Myocyte (in vitro differentiated cells): ENCODE results near the gene TGM1. TPM values are rescaled to one million over a fixed set of nuclear protein-coding genes. Genes with fewer than 3 reads are reported as not detected.

Experiments
- DNase-seq: peaks from one replicate; pipeline ENCODE4 v3.0.0-alpha.2; 2012; ENCODE audit warnings: low read depth
- polyA plus RNA-seq: library from polyadenylated mRNA; unstranded; fragments of >200 nt; gene quantifications from one replicate; pipeline ENCODE4 v1.2.1, GENCODE V29; 2012; ENCODE audit warnings: missing spikeins
- total RNA-seq: library from RNA; depleted of rRNA; stranded (reverse); fragments of >200 nt; gene quantifications from 2 replicates; pipeline ENCODE4 v1.2.3, GENCODE V29; 2014

The TGM1 gene
- 0.08 and 0.99 TPM in 2 replicates for total RNA-seq
- 13.2 TPM for polyA plus RNA-seq

DNA sequence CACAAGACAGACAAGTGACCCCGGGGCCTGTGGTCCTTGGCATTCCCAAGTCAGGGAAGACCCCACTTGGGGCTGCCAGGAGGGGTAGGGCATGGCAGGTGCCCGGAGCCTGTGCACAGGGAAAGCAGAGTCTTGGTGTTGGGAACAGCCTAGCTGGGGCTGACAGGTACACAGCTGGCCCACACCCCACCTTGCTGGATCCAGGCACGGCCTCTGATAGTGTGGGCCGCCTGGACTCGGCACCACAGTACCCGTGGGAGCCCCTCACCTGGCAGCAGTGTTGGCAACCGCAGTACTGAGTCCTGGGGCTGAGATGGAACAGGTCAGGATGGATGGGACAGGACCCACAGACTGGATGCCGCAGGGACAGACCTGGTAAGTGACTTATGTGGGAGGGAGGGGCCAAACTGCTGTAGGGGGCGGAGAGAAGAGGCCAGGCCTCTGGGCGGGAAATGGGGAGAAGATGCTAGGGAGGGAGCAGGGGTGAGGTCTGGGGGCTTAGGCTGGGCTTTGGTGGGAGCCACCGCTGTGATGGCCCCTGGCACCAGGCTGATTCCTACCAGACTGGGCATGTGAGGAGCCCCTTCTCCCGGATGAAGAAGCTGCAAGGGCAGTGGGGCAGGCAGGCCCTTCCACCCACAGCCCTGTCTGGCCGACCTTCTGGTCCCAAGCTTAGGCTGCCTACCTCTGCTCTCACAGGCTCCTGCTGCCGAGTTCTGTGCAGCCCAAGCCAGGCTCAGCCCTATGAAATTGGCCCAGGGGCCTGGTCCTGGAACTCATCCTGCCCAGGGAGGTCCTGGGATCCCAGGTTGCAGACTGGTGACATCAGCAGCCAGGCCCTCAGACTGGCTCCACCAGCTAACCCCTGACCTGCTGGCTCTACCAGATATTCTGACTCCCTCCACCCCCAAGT lies at the start of gene TGM1:
TGM1 (minus strand) TSS at position 357 of the 913 bp plus-strand sequence. CDS start 825 bp downstream, outside the sequence.
- no peak for DNase-seq

DNA sequence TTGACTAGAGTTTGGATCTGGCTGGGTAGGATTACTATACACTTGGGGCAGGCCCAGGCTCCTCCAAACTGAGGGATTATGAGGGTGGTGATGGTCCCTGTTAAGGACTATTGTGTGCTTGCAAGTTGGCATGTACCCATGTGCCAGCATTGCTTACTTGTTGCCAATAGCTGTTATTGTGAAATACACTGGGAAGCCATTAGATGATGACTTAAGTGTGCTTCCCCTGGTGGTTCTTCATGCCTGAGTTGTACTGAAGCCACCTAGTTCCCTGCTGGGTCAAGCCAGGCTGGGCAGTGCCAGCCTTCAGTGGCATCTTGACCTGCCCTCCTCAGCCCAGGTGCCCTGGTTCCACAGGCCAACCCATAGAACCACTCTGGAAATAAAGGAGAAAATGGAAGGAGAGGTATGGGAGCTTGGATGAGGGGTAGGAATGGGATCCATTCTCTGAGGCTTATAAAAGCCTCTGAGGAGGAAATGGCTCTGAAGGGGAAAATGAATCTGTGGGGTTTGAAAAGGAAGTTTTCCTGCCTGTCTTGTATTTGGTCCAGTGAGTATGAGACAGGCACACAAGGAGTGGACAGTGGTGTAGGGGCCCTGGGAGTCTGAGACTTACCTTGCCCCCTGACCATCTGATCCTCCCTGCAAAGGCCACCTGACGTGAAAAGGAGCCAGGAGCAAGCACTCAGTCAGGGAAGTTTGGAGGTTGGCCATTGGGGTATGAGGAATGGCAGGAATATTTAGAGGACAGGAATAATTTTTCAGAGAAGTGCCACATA lies 49.0 kb upstream of the TGM1 start:
- no peak for DNase-seq

GRCh38 chr14:24310646-24311604 lies 47.9 kb upstream of the TGM1 start, which contains the start of gene LTB4R:
LTB4R (plus strand) TSS chr14:24311502; CDS start chr14:24315652, 4,150 bp downstream.
- no peak for DNase-seq

DNA sequence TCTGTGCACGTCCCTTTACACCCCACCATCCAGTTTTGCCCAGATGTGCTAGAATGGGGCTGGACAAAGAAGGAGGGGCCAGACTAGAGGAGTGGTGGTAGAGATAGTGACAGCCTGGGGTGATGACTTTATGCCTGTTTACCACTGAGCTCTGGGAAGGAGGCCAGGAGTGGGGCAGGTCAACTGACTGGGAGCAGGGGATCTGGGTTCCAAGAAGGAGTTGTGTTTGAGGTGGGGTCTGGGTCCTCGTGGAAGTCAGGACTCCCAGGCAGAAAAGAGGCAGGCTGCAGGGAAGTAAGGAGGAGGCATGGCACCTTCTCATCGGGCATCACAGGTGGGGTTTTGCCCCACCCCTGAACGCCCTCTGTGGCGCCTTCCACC lies 47.3 kb upstream of the TGM1 start:
- DNase-seq = no peak

GRCh38 chr14:24309538-24310264 lies 46.7 kb upstream of the TGM1 start, which contains the start of gene LTB4R2:
LTB4R2 (plus strand) TSS chr14:24310140; CDS start chr14:24310665, 525 bp downstream.
- DNase-seq = no peak

- no peak for DNase-seq
Measured at GRCh38 chr14:24308342-24309124, 45.6 kb upstream of the TGM1 start.

DNA sequence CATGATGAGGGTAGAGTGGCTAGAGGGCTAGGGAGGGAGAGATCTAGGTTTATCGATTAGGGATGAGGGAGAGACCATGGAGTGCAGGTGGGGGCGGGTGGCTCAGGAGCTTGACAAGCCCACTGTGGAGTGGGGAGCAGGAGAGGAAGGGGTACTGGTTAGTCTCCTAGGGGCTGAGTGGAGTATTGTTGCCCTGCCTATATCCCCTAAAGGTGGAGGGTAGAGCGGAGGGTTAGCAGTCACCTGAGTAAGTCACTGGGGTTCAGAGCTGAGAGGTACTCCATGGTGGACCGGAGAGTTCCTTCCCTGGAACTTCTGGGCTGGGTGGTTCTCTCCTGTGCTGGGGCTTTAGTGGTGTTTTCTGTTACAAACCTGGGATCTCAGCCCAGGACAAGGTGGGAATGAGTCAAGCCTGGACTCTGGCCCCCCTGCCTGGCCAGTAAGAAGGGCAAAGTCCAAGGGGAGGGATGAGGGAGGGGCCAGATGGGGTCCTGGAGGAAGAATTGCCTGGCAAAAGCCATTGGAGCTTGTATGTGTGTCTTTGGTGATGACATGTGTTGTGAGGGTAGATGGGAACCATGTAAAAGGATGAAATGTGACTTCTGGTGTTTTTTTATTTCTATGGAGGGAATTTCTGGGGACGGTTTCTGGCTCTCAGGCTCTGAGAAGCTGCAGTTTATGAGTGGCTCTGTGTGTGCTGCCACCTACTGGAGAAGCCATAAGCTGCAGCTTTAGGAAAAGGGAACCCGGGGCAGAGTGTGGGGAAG lies 44.8 kb upstream of the TGM1 start, which contains the start of gene CIDEB:
CIDEB (minus strand) TSS at position 403 of the 767 bp plus-strand sequence; CDS start at position 284, 119 bp downstream.
- DNase-seq = peak; percentile 66

- DNase-seq = no peak
Measured at GRCh38 chr14:24307156-24307574, 44.2 kb upstream of the TGM1 start.

DNA sequence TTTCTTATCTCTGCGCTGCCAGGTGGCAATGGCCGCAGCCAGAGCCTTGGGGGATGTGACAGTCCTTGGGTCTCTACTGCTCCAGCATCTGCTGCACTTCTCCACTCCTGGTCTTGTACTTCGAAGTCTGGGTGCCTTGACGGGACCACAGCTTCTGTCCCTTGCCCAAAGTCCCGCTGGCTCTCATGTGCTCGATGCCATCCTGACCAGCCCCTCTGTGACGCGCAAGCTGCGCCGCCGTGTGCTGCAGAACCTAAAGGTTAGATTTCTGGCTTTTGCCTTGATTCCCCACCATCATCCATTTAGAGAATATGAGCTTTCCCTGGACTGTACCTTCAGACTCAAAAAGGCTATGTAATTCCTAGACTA lies 41.0 kb upstream of the TGM1 start:
- no peak for DNase-seq

GRCh38 chr14:24300326-24300980 lies 37.5 kb upstream of the TGM1 start:
- DNase-seq = no peak

- DNase-seq = peak; percentile 90
Measured at GRCh38 chr14:24299255-24300191, 36.5 kb upstream of the TGM1 start, which contains the start of the genes DHRS1 and NOP9. DHRS1 (minus strand) TSS chr14:24299780; CDS start chr14:24299106, 674 bp downstream. NOP9 (plus strand) TSS chr14:24299850; CDS start chr14:24299955, 105 bp downstream.

- DNase-seq = peak; percentile 67
Measured at GRCh38 chr14:24298892-24299254, 35.9 kb upstream of the TGM1 start.

DNA sequence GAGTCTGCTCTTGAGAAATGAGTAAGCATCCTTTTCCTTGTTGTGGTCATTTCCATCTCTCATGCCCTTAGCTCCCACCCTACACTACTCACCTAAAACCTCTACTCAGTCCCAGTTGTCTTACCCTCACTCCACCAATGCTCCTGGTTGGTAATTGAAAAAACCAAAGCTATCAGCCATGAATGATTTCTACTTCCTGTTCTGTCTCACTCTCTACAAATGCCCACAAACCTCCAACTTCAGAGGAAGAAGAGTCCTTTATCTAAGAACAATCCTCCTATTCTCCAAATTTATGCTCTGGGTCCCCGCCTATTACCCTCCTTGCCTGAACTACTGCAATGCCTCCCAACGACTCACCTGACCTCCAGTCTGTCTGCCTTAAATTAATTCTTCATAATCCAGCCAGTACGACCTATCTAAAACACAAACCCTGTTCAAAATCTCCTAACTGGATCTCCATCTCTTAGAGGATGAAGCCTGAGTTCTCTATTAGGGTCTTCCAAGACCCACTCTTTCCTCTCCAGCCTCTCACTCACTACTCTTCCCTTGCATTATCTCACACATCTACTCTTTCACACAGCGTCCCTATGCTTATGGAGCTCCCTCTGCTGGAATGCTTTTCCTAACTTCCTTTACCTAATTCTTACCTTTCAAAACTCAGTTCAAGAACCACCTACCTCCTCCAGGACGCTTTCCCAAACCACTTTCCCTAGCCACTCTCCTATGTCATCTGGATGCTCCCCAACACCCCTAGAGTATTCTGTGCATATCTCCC lies 34.4 kb upstream of the TGM1 start:
- DNase-seq = no peak

GRCh38 chr14:24296341-24297157 lies 33.6 kb upstream of the TGM1 start:
- peak; percentile 89 for DNase-seq

DNA sequence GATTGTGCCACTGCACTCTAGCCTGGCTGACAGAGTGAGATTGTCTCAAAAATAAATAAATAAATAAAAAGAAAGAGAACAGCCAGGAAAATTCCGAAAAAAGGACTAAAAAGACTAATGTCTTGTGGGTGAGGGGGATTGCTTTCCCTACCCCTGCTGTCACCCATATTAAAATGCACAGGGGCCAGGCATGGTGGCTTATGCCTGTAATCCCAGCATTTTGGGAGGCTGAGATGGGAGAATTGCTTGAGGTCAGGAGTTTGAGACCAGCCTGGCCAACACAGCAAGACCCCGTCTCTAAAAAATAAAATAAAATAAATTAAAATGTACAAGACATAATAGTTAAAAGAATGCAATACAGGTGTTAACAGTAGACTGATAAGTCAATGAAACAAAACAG lies 30.5 kb upstream of the TGM1 start:
- no peak for DNase-seq
